Rectal smooth muscle tissue (tissue), 1 donor: ENCODE results near the gene CDK18.
"Not testable (repeated sequence)": the region's sequence is repeated elsewhere in the genome, so short reads cannot be mapped to it uniquely, and the experiment has no call there.

ENCODE experiments used
- H3K27ac ChIP-seq: one replicate; pipeline ENCODE4 v1.7.0; 2013; ENCODE audit warnings: low read depth, low read length, inconsistent platforms
- H3K27me3 ChIP-seq: one replicate; pipeline ENCODE4 v1.7.0; 2013; ENCODE audit warnings: low read length; ENCODE audit not compliant: control insufficient read depth, insufficient read depth
- H3K36me3 ChIP-seq: one replicate; pipeline ENCODE4 v1.7.0; 2013; ENCODE audit warnings: low read length; ENCODE audit not compliant: control insufficient read depth, insufficient read depth
- H3K4me1 ChIP-seq: one replicate; pipeline ENCODE4 v1.7.0; 2013; ENCODE audit warnings: low read length; ENCODE audit not compliant: control insufficient read depth, insufficient read depth
- H3K4me3 ChIP-seq: one replicate; pipeline ENCODE4 v1.7.0; 2013; ENCODE audit warnings: low read length
- H3K9ac ChIP-seq: one replicate; pipeline ENCODE4 v1.7.0; 2013; ENCODE audit warnings: low read length

The CDK18 gene

GRCh38 chr1:205473475-205473874 lies 31.0 kb upstream of the CDK18 start:
- Histone ChIP-seq H3K4me1 (no peaks in the 10 kb centered on the region), H3K4me3 (no peak overlapping the region), H3K27ac (no peak overlapping the region), H3K9ac (no peak overlapping the region), H3K27me3 (peaks cover 3% of the 10 kb centered on the region), H3K36me3 (no peaks in the 10 kb centered on the region)

GRCh38 chr1:205473966-205474365 lies 30.5 kb upstream of the CDK18 start:
- Histone ChIP-seq H3K4me1 (no peaks in the 10 kb centered on the region), H3K9ac (no peak overlapping the region), H3K27me3 (peaks cover 3% of the 10 kb centered on the region), H3K4me3 (no peak overlapping the region), H3K27ac (no peak overlapping the region), H3K36me3 (no peaks in the 10 kb centered on the region)

- Histone ChIP-seq H3K36me3 (no peaks in the 10 kb centered on the region), H3K4me1 (no peaks in the 10 kb centered on the region), H3K9ac (no peak overlapping the region), H3K27ac (no peak overlapping the region), H3K4me3 (no peak overlapping the region), H3K27me3 (peaks cover 3% of the 10 kb centered on the region)
Measured at GRCh38 chr1:205474571-205474970, 29.9 kb upstream of the CDK18 start.

- H3K9ac ChIP-seq, result no peak overlapping the region
- no peak overlapping the region for H3K4me3 ChIP-seq
- no peaks in the 10 kb centered on the region for H3K36me3 ChIP-seq
- H3K27me3 ChIP-seq, result peaks cover 6% of the 10 kb centered on the region
- no peak overlapping the region for H3K27ac ChIP-seq
- H3K4me1 ChIP-seq, result no peaks in the 10 kb centered on the region
Measured at GRCh38 chr1:205475855-205476254, 28.6 kb upstream of the CDK18 start.

- Histone ChIP-seq H3K4me3 (no peak overlapping the region), H3K9ac (no peak overlapping the region), H3K27ac (no peak overlapping the region), H3K36me3 (no peaks in the 10 kb centered on the region), H3K4me1 (no peaks in the 10 kb centered on the region), H3K27me3 (peaks cover 9% of the 10 kb centered on the region)
Measured at GRCh38 chr1:205476648-205477047, 27.8 kb upstream of the CDK18 start.

GRCh38 chr1:205477121-205477758 lies 27.2 kb upstream of the CDK18 start:
- Histone ChIP-seq H3K4me1 (no peaks in the 10 kb centered on the region), H3K27ac (no peak overlapping the region), H3K36me3 (no peaks in the 10 kb centered on the region), H3K27me3 (peaks cover 9% of the 10 kb centered on the region), H3K4me3 (no peak overlapping the region), H3K9ac (peak overlapping the region; percentile 27)

- no peak overlapping the region for H3K9ac ChIP-seq
- no peak overlapping the region for H3K27ac ChIP-seq
- peaks cover 9% of the 10 kb centered on the region for H3K27me3 ChIP-seq
- H3K4me3 ChIP-seq, result no peak overlapping the region
- no peaks in the 10 kb centered on the region for H3K36me3 ChIP-seq
- no peaks in the 10 kb centered on the region for H3K4me1 ChIP-seq
Measured at GRCh38 chr1:205477759-205478247, 26.7 kb upstream of the CDK18 start.

- H3K4me3 ChIP-seq, H3K4me1 ChIP-seq, H3K36me3 ChIP-seq, H3K27ac ChIP-seq, H3K9ac ChIP-seq: not testable (repeated sequence)
- peaks cover 11% of the 10 kb centered on the region for H3K27me3 ChIP-seq
Measured at GRCh38 chr1:205478985-205479384, 25.5 kb upstream of the CDK18 start.

- H3K27me3 ChIP-seq, result peaks cover 16% of the 10 kb centered on the region
- H3K4me3 ChIP-seq, result no peak overlapping the region
- no peak overlapping the region for H3K9ac ChIP-seq
- no peak overlapping the region for H3K27ac ChIP-seq
- H3K36me3 ChIP-seq, result no peaks in the 10 kb centered on the region
- H3K4me1 ChIP-seq, result no peaks in the 10 kb centered on the region
Measured at GRCh38 chr1:205480349-205480985, 24.0 kb upstream of the CDK18 start.

- H3K4me1 ChIP-seq, result no peaks in the 10 kb centered on the region
- no peak overlapping the region for H3K27ac ChIP-seq
- peaks cover 16% of the 10 kb centered on the region for H3K27me3 ChIP-seq
- no peak overlapping the region for H3K4me3 ChIP-seq
- no peaks in the 10 kb centered on the region for H3K36me3 ChIP-seq
- H3K9ac ChIP-seq, result no peak overlapping the region
Measured at GRCh38 chr1:205481218-205481617, 23.3 kb upstream of the CDK18 start.

- Histone ChIP-seq H3K27me3 (peaks cover 16% of the 10 kb centered on the region), H3K4me1 (no peaks in the 10 kb centered on the region), H3K27ac (no peak overlapping the region), H3K4me3 (no peak overlapping the region), H3K36me3 (no peaks in the 10 kb centered on the region), H3K9ac (no peak overlapping the region)
Measured at GRCh38 chr1:205481629-205482151, 22.8 kb upstream of the CDK18 start.

GRCh38 chr1:205482587-205482986 lies 21.9 kb upstream of the CDK18 start:
- peaks cover 12% of the 10 kb centered on the region for H3K27me3 ChIP-seq
- not testable (repeated sequence) for H3K27ac ChIP-seq, H3K36me3 ChIP-seq, H3K9ac ChIP-seq, H3K4me3 ChIP-seq, H3K4me1 ChIP-seq

- H3K27ac ChIP-seq, result no peak overlapping the region
- H3K9ac ChIP-seq, result no peak overlapping the region
- H3K4me3 ChIP-seq, result no peak overlapping the region
- peaks cover 12% of the 10 kb centered on the region for H3K27me3 ChIP-seq
- no peaks in the 10 kb centered on the region for H3K36me3 ChIP-seq
- H3K4me1 ChIP-seq, result no peaks in the 10 kb centered on the region
Measured at GRCh38 chr1:205483372-205483771, 21.1 kb upstream of the CDK18 start.
